ENCODE measurements around the gene PHTF2.
A peak's percentile ranks its signal among the peaks of the same experiment; 100 is the strongest.

PHTF2 gene

GRCh38 chr7:77794000-77794399 lies 4.6 kb upstream of the PHTF2 start:
- no peak for DNase-seq (ENCODE audit: low spot score)

- DNase-seq (ENCODE audit: low spot score), result no peak
These were observed 2.5 kb upstream of the PHTF2 start for GRCh38 chr7:77796109-77796508.

GRCh38 chr7:77796960-77797359 lies 1.6 kb upstream of the PHTF2 start:
- no peak for DNase-seq (ENCODE audit: low spot score)

- DNase-seq (ENCODE audit: low spot score), result no peak
These were observed 709 bp upstream of the PHTF2 start for GRCh38 chr7:77797734-77798393.

GRCh38 chr7:77799078-77799964 lies 748 bp downstream of the PHTF2 start:
- DNase-seq (ENCODE audit: low spot score), result no peak

- DNase-seq (ENCODE audit: low spot score), result no peak
These were observed 1.6 kb downstream of the PHTF2 start for GRCh38 chr7:77800158-77800557.

GRCh38 chr7:77800730-77801129 lies 2.2 kb downstream of the PHTF2 start:
- no peak for DNase-seq (ENCODE audit: low spot score)

- peak; percentile 36 for DNase-seq (ENCODE audit: low spot score)
These were observed 4.2 kb downstream of the PHTF2 start for GRCh38 chr7:77802557-77803405.

- DNase-seq (ENCODE audit: low spot score), result no peak
These were observed 7.9 kb downstream of the PHTF2 start for GRCh38 chr7:77806425-77806824.

- no peak for DNase-seq (ENCODE audit: low spot score)
These were observed 9.9 kb downstream of the PHTF2 start for GRCh38 chr7:77808517-77808916.

- no peak for DNase-seq (ENCODE audit: low spot score)
These were observed 13.1 kb downstream of the PHTF2 start for GRCh38 chr7:77811516-77812289.

GRCh38 chr7:77812290-77812685 lies 13.7 kb downstream of the PHTF2 start:
- DNase-seq (ENCODE audit: low spot score), result no peak

- no peak for DNase-seq (ENCODE audit: low spot score)
These were observed 14.6 kb downstream of the PHTF2 start for GRCh38 chr7:77813180-77813579.

- no peak for DNase-seq (ENCODE audit: low spot score)
These were observed 20.4 kb downstream of the PHTF2 start for GRCh38 chr7:77819021-77819420.

GRCh38 chr7:77820967-77821366 lies 22.4 kb downstream of the PHTF2 start:
- DNase-seq (ENCODE audit: low spot score), result no peak

GRCh38 chr7:77822269-77822668 lies 23.7 kb downstream of the PHTF2 start:
- no peak for DNase-seq (ENCODE audit: low spot score)

- DNase-seq (ENCODE audit: low spot score), result no peak
These were observed 25.2 kb downstream of the PHTF2 start for GRCh38 chr7:77823787-77824186.

- DNase-seq (ENCODE audit: low spot score), result no peak
These were observed 26.1 kb downstream of the PHTF2 start for GRCh38 chr7:77824636-77825035.

GRCh38 chr7:77825131-77825530 lies 26.6 kb downstream of the PHTF2 start:
- DNase-seq (ENCODE audit: low spot score), result no peak

- no peak for DNase-seq (ENCODE audit: low spot score)
These were observed 27.7 kb downstream of the PHTF2 start for GRCh38 chr7:77826300-77826699.

- DNase-seq (ENCODE audit: low spot score), result no peak
These were observed 29.4 kb downstream of the PHTF2 start for GRCh38 chr7:77827999-77828398.

Measured in activated CD4-positive, alpha-beta T cell treated with anti-CD3 and anti-CD28 coated beads, Interleukin-2, Interleukin-4, amounts not matched to agents 100 ng/mL and 50 ng/mL, durations not matched to agents 16 hours and 8 hours (primary cell).